GM18873 (cell line): ENCODE data around the gene RAB4B.
"Not testable (repeated sequence)": the region's sequence is repeated elsewhere in the genome, so short reads cannot be mapped to it uniquely, and the experiment has no call there.

Source experiments
- ATAC-seq: cut with Tn5 transposase; IDR thresholded peaks from one replicate; pipeline ENCODE4 v1.9.1; 2021; ENCODE audit warnings: mild to moderate bottlenecking, moderate library complexity, moderate number of reproducible peaks; ENCODE audit not compliant: unreplicated experiment, low FRiP score

The RAB4B gene

GRCh38 chr19:40777937-40778705 is at the start of gene RAB4B:
Gene RAB4B (plus strand): TSS chr19:40778247. CDS start chr19:40778376, 129 bp downstream.
- ATAC-seq = peak; percentile 49

GRCh38 chr19:40730065-40730464 is 48.0 kb upstream of the RAB4B start:
- ATAC-seq = not testable (repeated sequence)

GRCh38 chr19:40732304-40732703 is 45.7 kb upstream of the RAB4B start:
- not testable (repeated sequence) for ATAC-seq

GRCh38 chr19:40733149-40733548 is 44.9 kb upstream of the RAB4B start:
- ATAC-seq = no peak

- no peak for ATAC-seq
These were observed 42.9 kb upstream of the RAB4B start for GRCh38 chr19:40735013-40735771.

GRCh38 chr19:40736661-40737060 is 41.4 kb upstream of the RAB4B start:
- ATAC-seq = no peak

GRCh38 chr19:40737102-40737644 is 40.9 kb upstream of the RAB4B start:
- ATAC-seq = no peak

GRCh38 chr19:40739030-40739839 is 38.8 kb upstream of the RAB4B start:
- ATAC-seq = no peak

- no peak for ATAC-seq
These were observed 38.0 kb upstream of the RAB4B start for GRCh38 chr19:40739871-40740703.

- ATAC-seq = no peak
These were observed 37.3 kb upstream of the RAB4B start for GRCh38 chr19:40740747-40741146.

GRCh38 chr19:40741527-40742390 is 36.3 kb upstream of the RAB4B start:
- ATAC-seq = no peak

- no peak for ATAC-seq
These were observed 35.6 kb upstream of the RAB4B start for GRCh38 chr19:40742477-40742876.

- ATAC-seq = no peak
These were observed 35.2 kb upstream of the RAB4B start for GRCh38 chr19:40742886-40743285.

GRCh38 chr19:40743926-40744325 is 34.1 kb upstream of the RAB4B start:
- ATAC-seq = no peak

GRCh38 chr19:40744554-40745401 is 33.3 kb upstream of the RAB4B start:
- ATAC-seq = no peak

GRCh38 chr19:40745402-40745780 is 32.7 kb upstream of the RAB4B start:
- ATAC-seq = no peak

GRCh38 chr19:40747536-40747935 is 30.5 kb upstream of the RAB4B start:
- no peak for ATAC-seq
